Adipose tissue (tissue), 3 donors: Measurements from ENCODE around the gene P3H2. TPM values are rescaled to one million over a fixed set of nuclear protein-coding genes. Genes with fewer than 3 reads are reported as not detected.
"Not testable (repeated sequence)": the region's sequence is repeated elsewhere in the genome, so short reads cannot be mapped to it uniquely, and the experiment has no call there.

Source experiments
- H3K27ac ChIP-seq: one replicate; pipeline ENCODE4 v1.5.1; 2013; ENCODE audit warnings: low read depth, low read length
- WGBS, 3 donors: extraction: QIAGEN DNeasy Blood & Tissue Kit; methylation state at CpG; one replicate each; pipeline ENCODE4 v1.1.7; 2013; 5-methylcytosine and 5-hydroxymethylcytosine counted together
- polyA plus RNA-seq, 3 donors: library from polyadenylated mRNA; stranded (reverse); fragments of 200-250 nt; gene quantifications; one replicate each; pipeline ENCODE4 v1.2.3, GENCODE V29; 2013
- donor health status: healthy with polysubstance abuse.
- donor health status: Bipolar disorder and iron deficiency.
- donor health status: healthy.

Gene P3H2, protein sequence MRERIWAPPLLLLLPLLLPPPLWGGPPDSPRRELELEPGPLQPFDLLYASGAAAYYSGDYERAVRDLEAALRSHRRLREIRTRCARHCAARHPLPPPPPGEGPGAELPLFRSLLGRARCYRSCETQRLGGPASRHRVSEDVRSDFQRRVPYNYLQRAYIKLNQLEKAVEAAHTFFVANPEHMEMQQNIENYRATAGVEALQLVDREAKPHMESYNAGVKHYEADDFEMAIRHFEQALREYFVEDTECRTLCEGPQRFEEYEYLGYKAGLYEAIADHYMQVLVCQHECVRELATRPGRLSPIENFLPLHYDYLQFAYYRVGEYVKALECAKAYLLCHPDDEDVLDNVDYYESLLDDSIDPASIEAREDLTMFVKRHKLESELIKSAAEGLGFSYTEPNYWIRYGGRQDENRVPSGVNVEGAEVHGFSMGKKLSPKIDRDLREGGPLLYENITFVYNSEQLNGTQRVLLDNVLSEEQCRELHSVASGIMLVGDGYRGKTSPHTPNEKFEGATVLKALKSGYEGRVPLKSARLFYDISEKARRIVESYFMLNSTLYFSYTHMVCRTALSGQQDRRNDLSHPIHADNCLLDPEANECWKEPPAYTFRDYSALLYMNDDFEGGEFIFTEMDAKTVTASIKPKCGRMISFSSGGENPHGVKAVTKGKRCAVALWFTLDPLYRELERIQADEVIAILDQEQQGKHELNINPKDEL
- polyA plus RNA-seq = 1 to 10 TPM; 1.2 to 3.6 (median 3.5) TPM

DNA sequence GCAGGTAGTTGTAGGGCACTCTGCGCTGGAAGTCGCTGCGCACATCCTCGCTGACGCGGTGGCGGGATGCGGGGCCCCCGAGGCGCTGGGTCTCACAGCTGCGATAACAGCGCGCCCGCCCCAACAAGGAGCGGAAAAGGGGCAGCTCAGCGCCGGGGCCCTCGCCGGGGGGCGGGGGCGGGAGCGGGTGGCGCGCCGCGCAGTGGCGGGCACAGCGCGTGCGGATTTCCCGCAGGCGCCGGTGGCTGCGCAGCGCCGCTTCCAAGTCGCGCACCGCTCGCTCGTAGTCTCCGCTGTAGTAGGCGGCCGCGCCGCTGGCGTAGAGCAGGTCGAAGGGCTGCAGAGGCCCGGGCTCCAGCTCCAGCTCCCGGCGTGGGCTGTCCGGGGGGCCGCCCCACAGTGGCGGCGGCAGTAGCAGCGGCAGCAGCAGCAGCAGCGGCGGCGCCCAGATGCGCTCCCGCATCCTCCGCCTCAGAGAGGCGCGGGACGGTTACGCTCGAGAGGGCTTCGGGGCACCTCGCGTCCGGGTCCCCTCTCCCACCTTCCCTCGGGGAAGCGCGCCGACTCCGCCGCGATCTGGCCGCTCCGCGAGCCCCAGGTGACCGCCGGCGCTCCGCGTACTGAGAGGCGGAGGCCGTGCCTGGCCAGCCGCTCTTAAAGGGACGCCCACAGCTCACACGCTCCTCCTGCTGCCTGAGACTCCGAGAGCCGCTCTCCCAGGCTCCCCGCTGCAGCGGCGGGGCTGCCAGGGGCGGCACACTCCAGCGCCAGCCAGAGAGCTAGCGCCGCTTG lies at the start of gene P3H2:
TSS of gene P3H2 (minus strand) at position 629 of the 792 bp plus-strand sequence. CDS start at position 463, 166 bp downstream.
- no peak within 1 kb of the TSS for H3K27ac ChIP-seq
- WGBS, 3 donors = 0 to 1% (median 0%) methylated on average over 90 to 100 of the region's 100 CpGs

DNA sequence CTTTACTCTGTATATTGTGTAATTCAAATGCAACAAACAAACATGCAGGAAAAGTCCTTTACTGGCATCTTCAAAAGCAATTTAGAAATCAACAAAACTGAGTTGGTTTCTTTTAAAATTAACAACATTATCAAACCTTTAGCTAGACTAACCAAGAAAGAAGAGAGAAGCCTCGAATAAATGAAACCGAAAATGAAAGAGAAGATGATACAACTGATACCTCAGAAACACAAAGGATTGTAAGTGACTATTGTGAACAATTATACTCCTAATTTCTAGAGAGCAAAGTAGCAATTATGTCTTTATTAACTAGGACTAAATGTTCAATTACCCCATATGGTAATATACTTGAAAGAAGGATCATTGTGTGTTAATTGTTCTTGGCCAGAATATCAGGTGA lies 49.2 kb upstream of the P3H2 start:
- H3K27ac ChIP-seq = no peak overlapping the region
- WGBS, 3 donors = 39 to 76% (median 41%) methylated on average over 2 of the region's 2 CpGs

DNA sequence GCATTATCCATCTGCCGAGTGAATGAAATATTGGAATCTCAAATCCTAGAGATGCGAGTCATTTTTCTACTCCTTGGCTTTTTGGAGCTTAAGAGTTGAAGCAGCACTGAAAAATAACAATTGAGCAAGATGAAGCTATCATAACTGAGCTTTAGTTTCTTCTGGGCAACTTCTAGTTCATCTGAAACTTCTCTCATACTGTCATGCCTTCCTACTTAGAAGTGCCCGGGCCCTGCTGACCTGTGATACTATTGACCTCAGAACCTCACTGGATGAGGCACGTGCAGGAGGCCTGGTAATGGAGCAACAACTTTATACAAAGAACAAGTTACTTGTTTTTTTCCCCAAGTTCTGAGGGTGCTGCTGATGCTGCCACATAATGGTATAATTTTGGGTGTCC lies 48.5 kb upstream of the P3H2 start:
- WGBS, 3 donors = 72 to 82% (median 75%) methylated on average over 4 of the region's 4 CpGs
- H3K27ac ChIP-seq = no peak overlapping the region

DNA sequence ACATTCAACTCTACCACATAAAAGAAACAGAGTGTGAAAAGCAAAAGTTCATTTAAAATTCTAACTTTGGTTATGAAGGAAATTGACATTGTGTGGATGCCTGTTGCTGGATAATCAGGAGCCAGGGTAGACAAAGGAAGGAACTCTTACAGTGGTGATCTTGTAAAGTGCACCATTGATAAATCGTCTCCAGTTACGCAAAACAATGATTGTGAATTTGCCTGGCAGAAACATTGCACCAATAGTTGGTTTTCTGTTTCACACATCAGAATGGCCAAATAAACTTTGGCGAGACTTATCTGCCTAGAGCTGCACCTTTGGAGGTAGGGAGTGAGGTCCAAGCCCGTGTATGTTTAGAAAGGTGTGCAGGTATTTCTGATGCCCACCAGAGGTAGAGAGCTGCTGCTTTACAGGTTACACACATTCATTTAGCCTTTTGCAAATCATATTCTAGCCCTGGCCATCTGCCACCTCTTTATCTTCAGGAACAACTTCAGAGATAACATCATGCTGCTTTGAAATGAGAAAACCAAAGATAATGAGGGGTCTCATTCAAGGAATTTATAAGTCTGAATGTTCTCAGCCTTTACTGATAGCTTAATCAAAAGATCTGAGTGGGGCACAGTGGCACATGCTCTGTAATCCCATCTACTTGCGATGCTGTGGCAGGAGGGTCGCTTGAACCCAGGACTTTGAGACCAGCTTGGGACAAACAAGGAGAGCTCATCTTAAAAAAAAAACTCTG lies 47.4 kb upstream of the P3H2 start:
- no peak overlapping the region for H3K27ac ChIP-seq
- 47 to 77% (median 77%) methylated on average over 6 of the region's 6 CpGs for WGBS, 3 donors

DNA sequence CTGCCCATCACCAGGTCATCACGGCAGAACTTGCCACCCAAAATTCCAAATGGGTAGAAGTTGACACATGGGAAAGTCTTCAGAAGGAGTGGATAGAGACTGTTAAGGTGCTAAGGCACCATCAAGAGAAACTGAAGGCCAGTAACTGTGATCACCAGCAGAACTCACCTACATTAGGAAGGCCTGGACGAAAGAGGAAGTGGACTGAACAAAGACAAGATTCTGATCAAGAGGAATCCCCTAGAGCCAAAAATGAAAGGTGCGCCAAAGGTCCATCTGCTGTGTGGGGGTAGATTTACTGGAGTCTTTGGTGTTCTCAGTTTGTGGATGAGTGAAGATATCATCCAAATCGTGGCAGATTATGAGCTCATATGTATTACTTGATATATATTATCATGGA lies 46.3 kb upstream of the P3H2 start:
- no peak overlapping the region for H3K27ac ChIP-seq
- 84 to 93% (median 90%) methylated on average over 4 of the region's 4 CpGs for WGBS, 3 donors

DNA sequence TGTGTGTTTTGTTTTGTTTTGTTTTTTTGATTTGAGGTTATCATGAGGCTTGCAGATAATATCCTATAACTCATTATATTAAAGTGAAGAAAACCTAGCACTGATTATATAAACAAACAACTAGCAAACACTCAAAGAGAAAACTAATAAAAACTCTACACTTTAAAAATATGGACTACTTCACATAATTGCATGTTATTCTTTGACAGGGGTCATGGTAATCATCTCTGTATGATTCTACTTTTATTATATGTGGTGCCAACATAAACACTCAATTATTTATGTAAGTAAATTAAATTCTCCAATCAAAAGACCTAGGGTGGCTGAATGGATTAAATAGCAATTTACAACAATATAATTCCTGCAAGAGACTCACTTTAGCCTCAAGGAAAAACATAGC lies 44.6 kb upstream of the P3H2 start:
- H3K27ac ChIP-seq = no peak overlapping the region

DNA sequence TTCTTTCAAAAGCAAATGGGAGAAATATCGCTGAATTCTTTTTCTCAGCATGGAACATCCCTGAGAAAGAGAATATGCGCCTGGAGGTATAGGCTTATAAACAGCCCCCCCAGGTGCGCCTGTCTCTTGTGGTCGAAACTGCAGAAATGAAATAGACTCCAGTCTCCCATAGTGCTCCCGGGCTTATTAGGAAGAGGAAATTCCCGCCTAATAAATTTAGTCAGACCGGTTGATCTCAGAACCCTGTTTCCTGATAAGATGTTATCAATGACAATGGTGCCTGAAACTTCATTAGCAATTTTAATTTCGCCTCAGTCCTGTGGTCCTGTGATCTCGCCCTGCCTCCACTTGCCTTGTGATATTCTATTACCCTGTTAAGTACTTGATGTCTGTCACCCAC lies 41.3 kb upstream of the P3H2 start:
- WGBS, 3 donors = 74 to 89% (median 75%) methylated on average over 8 of the region's 9 CpGs
- not testable (repeated sequence) for H3K27ac ChIP-seq

DNA sequence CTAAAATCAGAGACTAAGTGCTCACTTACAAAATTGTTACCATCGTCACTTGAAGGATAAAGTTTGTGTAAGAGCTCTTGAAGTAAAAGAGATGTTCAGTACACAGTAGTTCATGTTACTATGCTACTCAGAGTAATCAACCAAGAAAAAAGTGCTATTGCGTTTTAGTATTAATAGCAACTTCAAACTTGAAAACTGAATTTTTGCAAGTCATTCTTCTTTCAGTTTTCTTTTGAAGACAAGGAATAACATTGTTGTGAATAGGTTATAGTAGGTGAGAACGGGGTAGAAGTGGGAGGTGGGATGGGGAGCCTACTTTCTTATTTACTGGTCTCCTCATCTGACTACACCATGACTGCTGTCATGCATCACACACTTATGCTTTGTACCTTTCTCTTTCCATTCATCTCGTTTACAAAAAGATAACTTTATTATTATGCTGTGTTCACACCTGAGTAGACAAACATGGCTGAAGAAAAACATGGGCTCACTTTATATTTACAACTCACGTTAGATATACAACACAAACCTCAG lies 39.3 kb upstream of the P3H2 start:
- H3K27ac ChIP-seq = no peak overlapping the region
- WGBS, 3 donors = 66 to 89% (median 86%) methylated on average over 5 of the region's 5 CpGs

DNA sequence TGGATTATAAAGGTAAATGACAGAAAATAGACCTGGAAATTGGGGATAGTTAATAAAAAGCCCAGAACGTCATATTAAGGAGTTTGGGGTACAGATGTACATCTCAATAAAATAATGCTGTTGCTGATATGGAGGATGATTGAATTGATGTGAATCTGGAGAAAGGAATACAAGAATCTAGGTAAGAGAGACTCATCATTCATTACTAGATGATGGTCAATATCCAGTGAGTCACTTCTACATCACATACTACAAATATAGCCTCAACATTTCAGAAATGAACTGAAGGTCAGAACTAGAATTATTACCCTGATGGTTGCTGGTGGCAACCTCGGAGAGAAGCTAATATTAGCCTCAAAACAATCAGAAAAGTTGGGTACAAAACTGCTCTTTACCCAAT lies 37.6 kb upstream of the P3H2 start:
- H3K27ac ChIP-seq = no peak overlapping the region
- 43 to 64% (median 49%) methylated on average over 2 of the region's 2 CpGs for WGBS, 3 donors

DNA sequence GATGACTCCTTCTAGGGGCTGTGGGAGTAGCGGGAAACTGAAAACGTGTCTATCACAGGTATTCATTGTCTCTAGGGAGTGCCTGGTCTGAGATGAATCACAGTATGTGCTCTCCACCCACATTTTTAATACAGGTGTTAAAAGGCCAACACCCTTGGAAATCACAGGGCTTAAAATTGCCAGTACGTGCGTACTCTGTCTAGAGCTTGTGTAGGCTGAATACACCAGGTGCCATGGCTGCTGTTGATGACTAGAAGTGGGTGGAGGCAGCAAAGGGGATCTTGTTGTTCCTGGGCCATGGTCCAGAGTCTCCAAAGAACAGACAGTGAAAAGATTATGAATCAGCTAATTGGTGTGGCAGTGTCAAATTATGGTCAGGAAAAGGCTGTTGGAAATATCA lies 35.1 kb upstream of the P3H2 start:
- H3K27ac ChIP-seq = no peak overlapping the region
- WGBS, 3 donors = 41 to 71% (median 63%) methylated on average over 4 of the region's 4 CpGs

DNA sequence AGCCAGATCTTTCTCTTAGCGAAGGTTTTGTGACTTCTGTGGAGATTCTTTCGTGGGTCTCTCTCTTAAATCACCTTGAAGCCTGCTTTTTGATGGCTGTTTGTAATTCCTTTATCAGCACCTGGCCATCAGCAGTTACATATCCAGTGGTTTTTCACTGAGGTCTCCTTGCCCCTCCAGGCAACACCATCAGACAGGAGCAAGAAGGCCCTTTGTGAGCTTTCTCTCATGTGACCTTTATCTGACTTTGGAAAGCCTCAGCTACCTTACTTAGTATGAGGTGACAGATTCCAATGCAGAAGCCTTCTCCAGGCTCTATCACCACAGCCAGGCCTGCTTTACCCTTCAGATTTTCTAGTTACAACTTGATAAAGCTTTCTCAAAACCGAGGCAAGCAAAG lies 30.0 kb upstream of the P3H2 start:
- WGBS, 3 donors = 57 to 77% (median 69%) methylated on average over 3 of the region's 3 CpGs
- H3K27ac ChIP-seq = no peak overlapping the region

DNA sequence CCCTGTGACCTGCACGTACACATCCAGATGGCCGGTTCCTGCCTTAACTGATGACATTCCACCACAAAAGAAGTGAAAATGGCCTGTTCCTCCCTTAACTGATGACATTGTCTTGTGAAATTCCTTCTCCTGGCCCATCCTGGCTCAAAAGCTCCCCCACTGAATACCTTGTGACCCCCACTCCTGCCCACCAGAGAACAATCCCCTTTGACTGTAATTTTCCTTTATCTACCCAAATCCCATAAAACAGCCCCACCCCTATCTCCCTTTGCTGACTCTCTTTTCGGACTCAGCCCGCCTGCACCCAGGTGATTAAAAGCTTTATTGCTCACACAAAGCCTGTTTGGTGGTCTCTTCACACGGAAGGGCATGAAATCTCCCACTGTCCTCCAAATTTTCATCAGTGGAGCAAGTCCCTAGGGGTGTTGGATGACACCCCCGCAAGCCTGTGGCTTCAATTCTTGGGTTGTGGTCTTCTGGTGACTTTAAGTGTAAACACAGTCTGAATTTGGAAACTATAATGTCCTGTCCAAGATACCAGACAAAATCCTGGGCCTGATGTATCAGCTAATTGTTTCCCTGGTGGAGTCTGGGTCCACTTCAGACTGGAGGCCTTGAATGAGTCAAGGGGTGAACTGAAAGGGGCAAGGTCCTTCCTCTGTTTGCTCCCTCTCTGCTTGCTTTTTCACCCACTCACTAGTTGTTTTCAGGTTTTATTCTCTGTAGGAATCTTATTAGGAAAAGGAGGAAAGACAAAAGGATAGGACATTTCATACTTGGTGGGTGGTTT lies 29.3 kb upstream of the P3H2 start:
- not testable (repeated sequence) for H3K27ac ChIP-seq
- 76 to 89% (median 87%) methylated on average over 6 of the region's 6 CpGs for WGBS, 3 donors

DNA sequence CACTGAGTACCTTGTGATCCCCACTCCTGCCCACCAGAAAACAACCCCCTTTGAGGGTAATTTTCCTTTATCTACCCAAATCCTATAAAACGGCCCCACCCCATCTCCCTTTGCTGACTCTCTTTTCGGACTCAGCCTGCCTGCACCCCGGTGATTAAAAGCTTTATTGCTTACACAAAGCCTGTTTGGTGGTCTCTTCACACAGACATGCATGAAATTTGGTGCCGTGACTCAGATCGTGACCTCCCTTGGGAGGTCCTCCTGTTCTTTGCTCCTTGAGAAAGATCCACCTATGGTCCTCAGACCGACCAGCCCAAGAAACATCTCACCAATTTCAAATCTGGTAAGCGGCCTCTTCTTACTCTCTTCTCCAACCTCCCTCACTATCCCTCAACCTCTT lies 24.1 kb upstream of the P3H2 start:
- 81 to 85% (median 82%) methylated on average over 7 of the region's 7 CpGs for WGBS, 3 donors

DNA sequence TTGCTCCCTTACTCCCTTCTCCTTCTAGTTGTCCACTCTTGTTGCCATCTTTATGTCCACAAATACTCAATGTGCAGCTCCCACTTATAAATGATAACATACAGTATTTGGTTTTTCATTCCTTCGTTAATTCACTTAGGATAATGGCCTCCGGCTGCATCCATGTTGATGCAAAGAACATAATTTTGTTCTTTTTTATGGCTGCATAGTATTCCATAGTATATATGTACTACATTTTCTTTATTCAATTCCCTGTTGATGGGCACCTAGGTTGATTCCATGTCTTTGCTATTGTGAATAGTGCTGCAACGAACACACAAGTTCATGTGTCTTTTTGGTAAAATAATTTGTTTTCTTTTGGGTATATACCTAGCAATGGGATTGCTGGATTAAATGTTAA lies 21.3 kb upstream of the P3H2 start:
- WGBS, 3 donors = 74 to 92% (median 90%) methylated on average over 3 of the region's 3 CpGs
- H3K27ac ChIP-seq = no peak overlapping the region

More for the DNA sequence above, 24.1 kb upstream of the P3H2 start:
- not testable (repeated sequence) for H3K27ac ChIP-seq

DNA sequence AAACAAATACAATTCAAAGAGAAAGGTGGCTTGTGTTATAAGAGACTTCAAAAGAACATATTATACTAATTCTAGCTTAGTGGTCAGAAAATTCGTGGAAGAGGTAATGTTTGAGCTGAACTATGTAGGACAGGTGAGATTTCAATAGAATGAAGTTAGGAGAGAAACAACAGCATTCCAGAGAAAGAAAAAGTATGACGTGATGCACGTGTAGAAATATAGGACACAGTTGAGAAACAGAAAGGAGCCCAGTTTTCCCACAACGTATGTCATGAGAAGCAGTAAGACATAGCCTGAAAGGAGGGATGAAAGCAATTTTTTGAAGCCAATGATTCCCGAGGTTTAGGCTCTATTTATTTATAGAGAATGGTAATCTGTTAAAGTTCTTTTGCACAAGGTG lies 18.7 kb upstream of the P3H2 start:
- WGBS, 3 donors = 48 to 60% (median 54%) methylated on average over 5 of the region's 5 CpGs
- H3K27ac ChIP-seq = no peak overlapping the region

DNA sequence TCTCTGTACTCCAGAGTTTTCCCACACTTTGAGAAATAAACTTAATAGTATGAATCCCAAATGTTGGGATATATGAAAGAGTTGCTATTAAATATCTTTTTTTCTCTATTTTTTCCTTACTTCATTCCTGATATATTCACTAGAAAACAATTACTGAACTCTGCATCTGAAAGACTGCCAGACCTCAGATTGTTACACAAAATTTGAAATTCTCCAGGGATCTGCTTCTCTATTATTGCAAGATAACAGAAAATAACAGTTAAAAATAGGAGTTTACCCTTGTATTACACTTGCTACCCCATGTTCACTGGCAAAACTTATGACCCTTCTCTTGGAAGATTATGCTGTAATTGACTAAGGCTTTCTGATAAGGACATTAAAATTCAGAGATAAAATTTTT lies 11.7 kb upstream of the P3H2 start:
- H3K27ac ChIP-seq = no peak overlapping the region

DNA sequence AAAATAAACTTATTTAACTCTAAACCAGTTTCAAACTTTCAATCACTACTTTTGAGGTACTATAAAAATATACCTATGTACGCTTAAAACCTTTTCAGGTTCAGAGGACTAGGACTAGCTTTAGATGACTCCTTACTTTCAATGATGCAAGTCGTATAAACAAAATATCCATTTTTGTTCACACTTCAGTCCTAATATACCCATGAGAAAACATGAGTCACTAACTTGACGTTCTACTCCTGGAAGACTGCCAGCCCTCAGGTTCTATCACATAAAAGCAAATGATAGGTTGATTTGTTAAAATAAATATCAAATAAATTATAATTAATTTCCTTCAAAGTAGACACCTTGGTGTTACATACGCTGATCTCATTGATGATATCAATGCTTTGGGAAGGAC lies 10.6 kb upstream of the P3H2 start:
- 34 to 61% (median 56%) methylated on average over 4 of the region's 4 CpGs for WGBS, 3 donors
- H3K27ac ChIP-seq = no peak overlapping the region

DNA sequence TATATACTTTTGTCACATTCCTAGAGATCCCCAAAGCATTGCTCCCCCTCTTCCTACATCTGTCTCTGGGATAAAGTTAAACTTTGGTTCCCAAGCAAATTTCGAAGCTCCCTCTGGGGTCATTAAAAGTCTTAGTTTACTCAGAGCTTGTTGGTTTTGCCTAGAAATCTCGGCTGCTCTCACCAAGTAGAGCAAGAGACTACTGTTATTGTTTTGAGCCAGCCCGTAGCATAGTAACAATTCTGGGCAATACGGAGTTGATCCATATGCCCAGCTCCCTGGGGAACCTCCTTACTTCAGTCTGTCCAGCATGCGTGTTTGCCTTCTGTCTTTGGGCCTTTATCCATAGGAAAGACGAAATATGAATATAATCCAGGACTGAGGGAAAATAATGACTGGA lies 10.0 kb upstream of the P3H2 start:
- H3K27ac ChIP-seq = no peak overlapping the region
- 57 to 68% (median 59%) methylated on average over 6 of the region's 6 CpGs for WGBS, 3 donors
